Stimulated activated CD4-positive, alpha-beta T cell treated with anti-CD3 and anti-CD28 coated beads, Interleukin-15, amount 100 ng/mL, for 1 hour (primary cell): ENCODE measurements around the gene ACSM4.
"Not testable (repeated sequence)": the region's sequence is repeated elsewhere in the genome, so short reads cannot be mapped to it uniquely, and the experiment has no call there.

ENCODE experiments used
- DNase-seq, 2 donors: peaks; one replicate each; pipeline ENCODE4 v3.0.0-alpha.2; 2020; ENCODE audit warnings: low read depth in 1 of 2, low spot score in 1 of 2

ACSM4 gene

GRCh38 chr12:7337790-7338189, 33.9 kb downstream of the ACSM4 start:
- DNase-seq = not testable (repeated sequence)

GRCh38 chr12:7339675-7340074, 35.8 kb downstream of the ACSM4 start:
- DNase-seq = no peak

GRCh38 chr12:7344833-7345606, 41.1 kb downstream of the ACSM4 start:
- no peak for DNase-seq

DNA sequence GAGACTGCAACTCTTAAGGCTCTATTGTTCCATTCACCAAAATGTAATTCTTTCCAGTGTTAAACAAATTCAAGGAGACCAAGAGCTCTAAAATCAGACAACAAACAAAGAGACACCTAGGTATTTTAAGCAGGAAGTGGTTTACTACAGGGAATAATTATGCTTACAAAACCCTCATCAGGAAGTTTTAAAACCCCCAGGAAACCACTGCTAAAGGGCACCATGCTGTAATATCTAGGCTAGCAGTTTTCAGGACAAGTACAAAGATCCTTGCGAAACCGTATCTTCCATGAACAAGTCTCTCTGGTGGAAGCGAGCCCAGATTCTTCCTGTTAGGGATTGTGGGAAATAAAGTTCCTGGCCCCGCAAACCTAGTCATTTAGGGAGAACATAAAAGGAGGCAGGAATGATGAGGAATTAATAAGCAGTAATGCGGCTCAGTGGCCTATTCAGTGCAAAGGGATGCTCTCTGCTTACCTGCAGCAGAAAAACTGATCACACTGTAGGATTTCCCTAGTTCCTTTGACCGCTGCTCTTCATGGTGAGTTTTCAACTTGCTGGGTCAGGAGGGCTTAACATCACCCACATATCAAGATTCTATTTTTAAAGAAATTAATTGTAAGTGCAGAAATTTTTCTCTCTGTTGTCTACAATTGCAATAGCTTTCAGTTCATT, 42.8 kb downstream of the ACSM4 start:
- DNase-seq = no peak

DNA sequence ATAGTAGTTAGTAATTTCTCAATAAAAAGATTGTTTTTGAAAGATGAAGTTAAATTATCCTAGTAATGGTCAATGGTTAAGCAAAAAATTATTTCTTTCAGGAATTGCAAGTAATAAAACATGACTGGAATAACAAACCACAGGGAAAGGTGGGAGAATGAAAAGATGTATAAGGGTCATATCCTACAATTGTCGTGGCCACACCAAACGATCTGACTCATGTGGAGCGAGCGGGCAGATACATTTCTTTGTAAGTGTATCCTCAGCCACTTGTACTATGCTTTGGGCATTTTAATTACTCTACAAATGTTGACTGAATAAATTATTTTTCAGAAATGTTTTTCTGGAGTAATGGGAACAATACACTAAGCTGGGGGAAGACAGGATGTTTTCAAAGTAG, 45.5 kb downstream of the ACSM4 start:
- DNase-seq = no peak

GRCh38 chr12:7351177-7351576, 47.3 kb downstream of the ACSM4 start:
- DNase-seq = no peak

DNA sequence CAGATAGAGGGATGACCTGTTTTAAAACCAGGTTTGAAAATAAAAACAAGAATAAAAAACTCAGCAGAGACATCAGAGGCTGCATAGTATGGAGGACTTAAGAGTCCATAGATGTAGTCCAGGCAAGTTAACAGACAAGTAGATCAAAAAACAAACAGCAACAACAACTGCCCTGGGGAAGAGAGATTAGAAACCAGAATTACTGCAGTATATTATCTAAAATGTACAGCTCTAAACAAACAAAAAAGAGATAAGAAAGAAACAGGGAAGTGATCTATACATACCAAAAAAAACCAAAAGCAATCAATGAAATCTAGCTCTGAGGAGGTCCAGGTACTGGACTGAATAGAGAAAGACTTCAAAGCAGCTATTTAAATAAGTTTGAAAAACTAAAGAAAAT, 48.8 kb downstream of the ACSM4 start:
- no peak for DNase-seq

DNA sequence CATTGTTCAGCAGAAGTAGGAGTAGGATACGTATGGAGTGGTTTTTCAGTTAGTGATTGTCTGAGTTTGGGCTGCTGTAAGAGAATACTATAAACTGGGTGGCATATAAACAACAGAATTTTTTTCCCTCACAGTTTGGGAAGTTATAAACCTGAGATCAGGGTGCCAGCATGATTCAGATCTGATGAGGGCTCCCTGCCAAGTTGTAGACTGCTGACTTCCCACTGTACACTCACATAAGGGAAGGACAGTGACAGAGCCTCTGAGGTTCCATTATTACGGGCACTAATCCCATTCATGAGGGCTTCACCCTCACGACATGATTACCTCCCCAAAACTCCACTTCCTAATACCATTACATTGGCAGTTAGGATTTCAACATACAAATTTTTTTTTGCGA, 50.7 kb downstream of the ACSM4 start:
- no peak for DNase-seq

- no peak for DNase-seq
Observed at GRCh38 chr12:7361265-7361664, 57.4 kb downstream of the ACSM4 start.

DNA sequence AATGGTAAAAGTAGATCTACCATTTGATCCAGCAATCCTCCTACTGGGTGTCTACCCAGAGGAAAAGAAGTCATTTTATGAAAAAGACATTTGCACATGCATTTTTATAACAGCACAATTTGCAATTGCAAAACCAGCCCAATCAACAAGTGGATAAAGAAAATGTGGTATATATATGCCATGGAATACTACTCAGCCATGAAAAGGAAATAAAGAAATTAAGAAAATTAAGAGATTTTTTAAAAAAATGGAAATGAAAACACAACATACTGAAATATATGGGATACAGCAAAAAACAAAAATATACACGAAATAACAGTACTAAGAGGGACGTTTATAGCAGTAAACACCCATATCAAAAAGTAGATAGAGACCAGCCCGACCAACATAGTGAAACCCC, 58.9 kb downstream of the ACSM4 start:
- no peak for DNase-seq

GRCh38 chr12:7369274-7369729, 65.4 kb downstream of the ACSM4 start:
- DNase-seq = no peak

DNA sequence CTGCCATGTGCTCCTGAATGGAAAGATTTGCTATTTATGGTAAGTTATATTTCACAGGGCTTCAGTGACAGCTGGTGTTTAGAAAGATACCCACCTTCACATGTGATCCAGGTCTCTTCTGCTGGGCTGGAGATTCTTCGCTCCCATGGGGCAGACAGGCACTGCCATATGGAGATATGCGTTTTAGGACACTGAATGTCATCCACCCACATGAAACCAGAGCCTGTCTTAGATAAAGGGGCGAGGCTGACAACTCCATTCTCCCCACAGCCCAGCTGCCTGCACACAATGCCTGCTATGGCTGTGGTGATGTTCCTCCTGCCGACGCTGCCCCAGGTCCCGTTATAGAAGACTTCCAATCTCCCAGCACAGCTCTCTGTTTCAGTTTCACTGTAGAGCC, 69.4 kb downstream of the ACSM4 start:
- DNase-seq = no peak

GRCh38 chr12:7374423-7375144, 70.7 kb downstream of the ACSM4 start:
- no peak for DNase-seq

GRCh38 chr12:7375145-7375543, 71.3 kb downstream of the ACSM4 start:
- DNase-seq = no peak

- no peak for DNase-seq
Observed at GRCh38 chr12:7376196-7376595, 72.3 kb downstream of the ACSM4 start.
